Bladder microvascular endothelial cell (primary cell): ENCODE measurements around the gene DENND6B. TPM values are rescaled to one million over a fixed set of nuclear protein-coding genes. Genes with fewer than 3 reads are reported as not detected.

ENCODE experiments used
- total RNA-seq: library from RNA; depleted of rRNA; stranded (reverse); fragments of >200 nt; gene quantifications from 2 replicates; pipeline ENCODE4 v1.2.3, GENCODE V29; 2014

DENND6B gene
- total RNA-seq = 2.0 and 2.3 TPM in 2 replicates

GRCh38 chr22:50326956-50327710, at the start of gene DENND6B:
Gene DENND6B (minus strand): TSS chr22:50327012. CDS start chr22:50326988, 24 bp downstream.

GRCh38 chr22:50342651-50343540, 16.1 kb upstream of the DENND6B start, which contains the start of gene PPP6R2:
Gene PPP6R2 (plus strand): TSS chr22:50343327. CDS start chr22:50393909, 50,582 bp downstream.

GRCh38 chr22:50306753-50307749, 19.8 kb downstream of the DENND6B start, which contains the start of gene PLXNB2:
Gene PLXNB2 (minus strand): TSS chr22:50307646. CDS start chr22:50290584, 17,062 bp downstream.

GRCh38 chr22:50269970-50270665, 56.7 kb downstream of the DENND6B start, which contains the start of gene MAPK11:
Gene MAPK11 (minus strand): TSS chr22:50270380. CDS start chr22:50270292, 88 bp downstream.

GRCh38 chr22:50261615-50262459, 65.0 kb downstream of the DENND6B start, which contains the start of gene MAPK12:
Gene MAPK12 (minus strand): TSS chr22:50261683. CDS start chr22:50261509, 174 bp downstream.

Other genes starting within 250 kb of the DENND6B start
- under 0.01 TPM in 1 of 2 replicates, not detected in the other for gene MLC1, start 241.6 kb downstream of the DENND6B start, total RNA-seq
- gene MOV10L1, start 237.0 kb downstream of the DENND6B start, total RNA-seq = 7.9 and 61.9 TPM in 2 replicates
- gene PANX2, start 156.3 kb downstream of the DENND6B start, total RNA-seq = 0.16 and 1.0 TPM in 2 replicates
- 20.7 and 28.8 TPM in 2 replicates for gene TRABD, start 141.1 kb downstream of the DENND6B start, total RNA-seq
- gene SELENOO, start 126.0 kb downstream of the DENND6B start, total RNA-seq = 23.2 and 27.6 TPM in 2 replicates
- 16.4 and 36.6 TPM in 2 replicates for gene TUBGCP6, start 82.0 kb downstream of the DENND6B start, total RNA-seq
- 15.1 and 33.9 TPM in 2 replicates for gene HDAC10, start 75.7 kb downstream of the DENND6B start, total RNA-seq
- gene MAPK12, start 65.3 kb downstream of the DENND6B start, total RNA-seq = 61.7 and 93.9 TPM in 2 replicates
- 27.4 and 31.8 TPM in 2 replicates for gene MAPK11, start 56.6 kb downstream of the DENND6B start, total RNA-seq
- gene PLXNB2, start 19.4 kb downstream of the DENND6B start, total RNA-seq = 63.8 and 185 TPM in 2 replicates
- 47.9 and 75.4 TPM in 2 replicates for gene PPP6R2, start 16.3 kb upstream of the DENND6B start, total RNA-seq
- gene SBF1, start 148.0 kb upstream of the DENND6B start, total RNA-seq = 33.2 and 63.9 TPM in 2 replicates
- 0.16 and 3.2 TPM in 2 replicates for gene ADM2, start 154.5 kb upstream of the DENND6B start, total RNA-seq
- gene MIOX, start 159.8 kb upstream of the DENND6B start, total RNA-seq = not detected in 2 replicates
- gene LMF2, start 180.7 kb upstream of the DENND6B start, total RNA-seq = 24.3 and 34.7 TPM in 2 replicates
- gene NCAPH2, start 181.2 kb upstream of the DENND6B start, total RNA-seq = 26.9 and 30.9 TPM in 2 replicates
- 1.8 and 5.8 TPM in 2 replicates for gene SCO2, start 198.6 kb upstream of the DENND6B start, total RNA-seq
- 28.2 and 35.5 TPM in 2 replicates for gene TYMP, start 203.0 kb upstream of the DENND6B start, total RNA-seq
- gene KLHDC7B, start 218.9 kb upstream of the DENND6B start, total RNA-seq = not detected in 2 replicates
- gene SYCE3, start 235.9 kb upstream of the DENND6B start, total RNA-seq = not detected in 2 replicates